Esophagus (tissue), 2 donors: ENCODE results near the gene ANKDD1B. TPM values are rescaled to one million over a fixed set of nuclear protein-coding genes. Genes with fewer than 3 reads are reported as not detected.
"Not testable (repeated sequence)": the region's sequence is repeated elsewhere in the genome, so short reads cannot be mapped to it uniquely, and the experiment has no call there.

Source experiments
- H3K27ac ChIP-seq, 2 donors: one replicate each; pipeline ENCODE4 v1.5.1; 2013; ENCODE audit warnings: low read depth in 2 of 2, mild to moderate bottlenecking in 2 of 2, inconsistent platforms in 1 of 2, low read length in 1 of 2, moderate library complexity in 1 of 2
- H3K27me3 ChIP-seq, 2 donors: one replicate each; pipeline ENCODE4 v1.6.1; 2013; ENCODE audit warnings: low read length in 2 of 2, control low read depth in 1 of 2, mild to moderate bottlenecking in 1 of 2; ENCODE audit not compliant: insufficient read depth in 2 of 2, control insufficient read depth in 1 of 2
- H3K36me3 ChIP-seq, 2 donors: one replicate each; pipeline ENCODE4 v1.6.1; 2013; ENCODE audit warnings: low read length in 1 of 2; ENCODE audit not compliant: control insufficient read depth in 2 of 2, insufficient read depth in 2 of 2
- H3K4me1 ChIP-seq, 2 donors: one replicate each; pipeline ENCODE4 v1.6.1; 2013; ENCODE audit warnings: low read length in 1 of 2; ENCODE audit not compliant: control insufficient read depth in 2 of 2, insufficient read depth in 2 of 2
- H3K4me3 ChIP-seq, 2 donors: one replicate each; pipeline ENCODE4 v1.5.1; 2013; ENCODE audit warnings: low read length in 2 of 2, mild to moderate bottlenecking in 2 of 2, low read depth in 1 of 2, moderate library complexity in 1 of 2
- H3K9me3 ChIP-seq, 2 donors: one replicate each; pipeline ENCODE4 v1.6.1; 2013; ENCODE audit warnings: mild to moderate bottlenecking in 2 of 2, low read depth in 1 of 2, low read length in 1 of 2, moderate library complexity in 1 of 2; ENCODE audit not compliant: control insufficient read depth in 2 of 2, insufficient read depth in 1 of 2
- WGBS, 2 donors: extraction: QIAGEN DNeasy Blood & Tissue Kit; methylation state at CpG; one replicate each; pipeline ENCODE4 v1.1.7; 2013; 5-methylcytosine and 5-hydroxymethylcytosine counted together
- polyA plus RNA-seq, 2 donors: library from polyadenylated mRNA; stranded (reverse); fragments of 200-250 nt; gene quantifications; one replicate each; pipeline ENCODE4 v1.2.3, GENCODE V29; 2013
- donor health status: healthy with polysubstance abuse.
- donor health status: Bipolar disorder and iron deficiency.

ANKDD1B gene
- polyA plus RNA-seq, 2 donors: 0.15 to 0.92 TPM

GRCh38 chr5:75681125-75681830, 70.0 kb downstream of the ANKDD1B start:
- 28 to 34% methylated on average over 2 of the region's 2 CpGs for WGBS, 2 donors
- Histone ChIP-seq H3K4me1 (no peaks in the 10 kb centered on the region), H3K4me3 (no peak overlapping the region), H3K27me3 (no peaks in the 10 kb centered on the region), H3K9me3 (no peaks in the 10 kb centered on the region), H3K27ac (no peak overlapping the region), H3K36me3 (peaks cover 4 to 5% of the 10 kb centered on the region in 2 donors)

GRCh38 chr5:75685141-75685540, 73.9 kb downstream of the ANKDD1B start:
- Histone ChIP-seq H3K4me3 (no peak overlapping the region), H3K4me1 (no peaks in the 10 kb centered on the region), H3K27me3 (no peaks in the 10 kb centered on the region), H3K9me3 (no peaks in the 10 kb centered on the region), H3K36me3 (peaks cover 4 to 5% of the 10 kb centered on the region in 2 donors), H3K27ac (no peak overlapping the region)
- WGBS, 2 donors: 97 to 98% methylated on average over 11 of the region's 11 CpGs

- Histone ChIP-seq H3K36me3 (peaks cover 4 to 5% of the 10 kb centered on the region in 2 donors), H3K9me3 (no peaks in the 10 kb centered on the region), H3K4me1 (no peaks in the 10 kb centered on the region)
These were observed 75.2 kb downstream of the ANKDD1B start for GRCh38 chr5:75686480-75686879.

GRCh38 chr5:75690669-75691068, 79.4 kb downstream of the ANKDD1B start:
- H3K36me3 ChIP-seq: no peaks in the 10 kb centered on the region
- no peaks in the 10 kb centered on the region for H3K27me3 ChIP-seq
- 92 to 95% methylated on average over 1 of the region's 1 CpG for WGBS, 2 donors
- no peak overlapping the region for H3K4me3 ChIP-seq
- no peak overlapping the region for H3K27ac ChIP-seq
- H3K9me3 ChIP-seq: no peaks in the 10 kb centered on the region
- no peaks in the 10 kb centered on the region for H3K4me1 ChIP-seq

More at GRCh38 chr5:75686480-75686879, 75.2 kb downstream of the ANKDD1B start:
- no peaks in the 10 kb centered on the region for H3K27me3 ChIP-seq
- H3K4me3 ChIP-seq: no peak overlapping the region
- no peak overlapping the region for H3K27ac ChIP-seq

- 85 to 89% methylated on average over 1 of the region's 1 CpG for WGBS, 2 donors
- Histone ChIP-seq H3K4me3 (no peak overlapping the region), H3K9me3 (no peaks in the 10 kb centered on the region), H3K36me3 (no peaks in the 10 kb centered on the region), H3K27me3 (no peaks in the 10 kb centered on the region), H3K4me1 (no peaks in the 10 kb centered on the region), H3K27ac (no peak overlapping the region)
These were observed 83.5 kb downstream of the ANKDD1B start for GRCh38 chr5:75694781-75695180.

- H3K27me3 ChIP-seq, H3K36me3 ChIP-seq, H3K4me3 ChIP-seq, H3K9me3 ChIP-seq, H3K27ac ChIP-seq, H3K4me1 ChIP-seq: not testable (repeated sequence)
- WGBS, 2 donors: 88 to 89% methylated on average over 20 to 22 of the region's 22 CpGs
These were observed 84.5 kb downstream of the ANKDD1B start for GRCh38 chr5:75695472-75696351.

- Histone ChIP-seq H3K9me3 (no peaks in the 10 kb centered on the region), H3K36me3 (peaks cover 0 to 4% of the 10 kb centered on the region in 2 donors), H3K4me3 (no peak overlapping the region), H3K4me1 (no peaks in the 10 kb centered on the region), H3K27ac (no peak overlapping the region), H3K27me3 (no peaks in the 10 kb centered on the region)
- 93 to 95% methylated on average over 4 of the region's 4 CpGs for WGBS, 2 donors
These were observed 90.6 kb downstream of the ANKDD1B start for GRCh38 chr5:75701856-75702255.

GRCh38 chr5:75706016-75706415, 94.8 kb downstream of the ANKDD1B start:
- WGBS, 2 donors: 92 to 100% methylated on average over 1 of the region's 1 CpG
- H3K4me3 ChIP-seq: no peak overlapping the region
- H3K36me3 ChIP-seq: peaks cover 0 to 4% of the 10 kb centered on the region in 2 donors

GRCh38 chr5:75706775-75707174, 95.5 kb downstream of the ANKDD1B start:
- Histone ChIP-seq H3K27me3 (no peaks in the 10 kb centered on the region), H3K27ac (no peak overlapping the region), H3K4me1 (no peaks in the 10 kb centered on the region), H3K4me3 (no peak overlapping the region), H3K36me3 (peaks cover 0 to 4% of the 10 kb centered on the region in 2 donors), H3K9me3 (no peaks in the 10 kb centered on the region)
- 86 to 96% methylated on average over 3 of the region's 3 CpGs for WGBS, 2 donors

More at GRCh38 chr5:75706016-75706415, 94.8 kb downstream of the ANKDD1B start:
- Histone ChIP-seq H3K27ac (no peak overlapping the region), H3K27me3 (no peaks in the 10 kb centered on the region), H3K4me1 (no peaks in the 10 kb centered on the region), H3K9me3 (no peaks in the 10 kb centered on the region)
